Uterus (tissue), 4 donors: ENCODE data around the gene KRTAP1-3. TPM values are rescaled to one million over a fixed set of nuclear protein-coding genes. Genes with fewer than 3 reads are reported as not detected.
"Not testable (repeated sequence)": the region's sequence is repeated elsewhere in the genome, so short reads cannot be mapped to it uniquely, and the experiment has no call there.

Experiments
- DNase-seq, 2 donors: peaks; one replicate each; pipeline ENCODE4 v3.0.0-alpha.2; 2019 to 2020
- H3K27ac ChIP-seq, 2 donors: fragments of 200-600 bp; sonication (generic); 1 replicate in 1 of 2; 2 replicates in 1 of 2; pipeline ENCODE4 v1.5.1; 2016 to 2018
- H3K27me3 ChIP-seq, 2 donors: fragments of 200-600 bp; sonication (generic); one replicate each; pipeline ENCODE4 v1.5.1; 2018 to 2019; ENCODE audit warnings: control low read depth in 1 of 2
- H3K36me3 ChIP-seq, 2 donors: fragments of 200-600 bp; sonication (generic); one replicate each; pipeline ENCODE4 v1.5.1; 2019; ENCODE audit warnings: control low read depth in 1 of 2
- H3K4me1 ChIP-seq, 2 donors: fragments of 200-600 bp; sonication (generic); one replicate each; pipeline ENCODE4 v1.5.1; 2018 to 2019; ENCODE audit warnings: control low read depth in 1 of 2
- H3K4me3 ChIP-seq, 2 donors: fragments of 200-600 bp; sonication (generic); 1 replicate in 1 of 2; 2 replicates in 1 of 2; pipeline ENCODE4 v1.5.1; 2018 to 2019; ENCODE audit warnings: mild to moderate bottlenecking in 1 of 2
- H3K9me3 ChIP-seq, 2 donors: fragments of 200-600 bp; sonication (generic); one replicate each; pipeline ENCODE4 v1.5.1; 2019; ENCODE audit warnings: control low read depth in 1 of 2
- CTCF ChIP-seq, 4 experiments: fragments of 200-600 bp in 2 of 4; fragments of 450-650 bp in 2 of 4; sonication (generic) in 2 of 4; IDR thresholded peaks; one replicate each; pipeline ENCODE4 v1.5.1; 2016 to 2019; ENCODE audit warnings: antibody characterized with exemption in 4 of 4, mild to moderate bottlenecking in 2 of 4, moderate library complexity in 1 of 4
- POLR2A ChIP-seq, 2 donors: fragments of 450-650 bp; IDR thresholded peaks; one replicate each; pipeline ENCODE4 v1.6.1; 2016; ENCODE audit warnings: antibody characterized with exemption in 2 of 2, mild to moderate bottlenecking in 1 of 2, moderate library complexity in 1 of 2
- intact Hi-C: fragments of 100-400 bp; cut with DNase I; formaldehyde crosslinking; loops from one replicate; pipeline ENCODE4 v1.15.1; 2023; ENCODE audit warnings: low total_unique reads
- total RNA-seq, 4 donors: library from RNA; depleted of rRNA in 3 of 4; stranded (reverse); fragments of >200 nt in 3 of 4; gene quantifications; one replicate each; pipeline versions ENCODE4 v1.1.0 to v1.2.4, GENCODE V29; 2014 to 2023
- donor health status: DM: yes; HTN: yes; CAD: no.

The KRTAP1-3 gene
- total RNA-seq, 4 donors from 2014 or later, result not detected

- peaks cover 0 to 8% of the 10 kb centered on the region in 2 donors for H3K4me1 ChIP-seq
- no peak overlapping the region for H3K4me3 ChIP-seq
- no peaks in the 10 kb centered on the region for H3K27me3 ChIP-seq
- H3K27ac ChIP-seq, result no peak overlapping the region
- no peaks in the 10 kb centered on the region for H3K36me3 ChIP-seq
- no peaks in the 10 kb centered on the region for H3K9me3 ChIP-seq
- TF ChIP-seq POLR2A (IDR thresholded peaks at IDR 0.05) (no peak), CTCF (IDR thresholded peaks at IDR 0.05) (no peak)
- DNase-seq, result no peak
- intact Hi-C loops, result no loop called here
Measured at GRCh38 chr17:41064301-41064700, 29.6 kb upstream of the KRTAP1-3 start.

- H3K9me3 ChIP-seq, result no peaks in the 10 kb centered on the region
- no peaks in the 10 kb centered on the region for H3K27me3 ChIP-seq
- H3K4me3 ChIP-seq, result no peak overlapping the region
- intact Hi-C loops, result no loop called here
- TF ChIP-seq POLR2A (IDR thresholded peaks at IDR 0.05) (no peak), CTCF (IDR thresholded peaks at IDR 0.05) (no peak)
- DNase-seq, result no peak
- no peak overlapping the region for H3K27ac ChIP-seq
- H3K4me1 ChIP-seq, result peaks cover 0 to 8% of the 10 kb centered on the region in 2 donors
- no peaks in the 10 kb centered on the region for H3K36me3 ChIP-seq
Measured at GRCh38 chr17:41063449-41063848, 28.8 kb upstream of the KRTAP1-3 start.

GRCh38 chr17:41061964-41062363, 27.3 kb upstream of the KRTAP1-3 start:
- H3K27ac ChIP-seq, result peak overlapping the region; percentile 58 to 67
- DNase-seq, result no peak
- H3K36me3 ChIP-seq, result no peaks in the 10 kb centered on the region
- no peaks in the 10 kb centered on the region for H3K27me3 ChIP-seq
- intact Hi-C loops, result no loop called here
- H3K4me1 ChIP-seq, result peaks cover 0 to 8% of the 10 kb centered on the region in 2 donors
- H3K4me3 ChIP-seq, result no peak overlapping the region
- no peaks in the 10 kb centered on the region for H3K9me3 ChIP-seq
- TF ChIP-seq POLR2A (IDR thresholded peaks at IDR 0.05) (no peak), CTCF (IDR thresholded peaks at IDR 0.05) (no peak)

- TF ChIP-seq POLR2A (IDR thresholded peaks at IDR 0.05), result no peak
- TF ChIP-seq CTCF (IDR thresholded peaks at IDR 0.05), result no peak
- H3K4me1 ChIP-seq, result peaks cover 0 to 8% of the 10 kb centered on the region in 2 donors
- no peaks in the 10 kb centered on the region for H3K36me3 ChIP-seq
- no peak within 1 kb of the TSS for H3K4me3 ChIP-seq
- H3K27me3 ChIP-seq, result no peaks in the 10 kb centered on the region
- H3K27ac ChIP-seq, result peak within 1 kb of the TSS in 1 of 2 donors; percentile 67
- no peaks in the 10 kb centered on the region for H3K9me3 ChIP-seq
- no peak for DNase-seq
- intact Hi-C loops, result no loop called here
Measured at GRCh38 chr17:41060052-41060604, 25.5 kb upstream of the KRTAP1-3 start, which contains the start of gene KRTAP2-3. Gene KRTAP2-3 (minus strand): TSS chr17:41060114. CDS start chr17:41060050, 64 bp downstream.

- intact Hi-C loops, H3K27me3 ChIP-seq, H3K36me3 ChIP-seq, H3K9me3 ChIP-seq, H3K4me3 ChIP-seq, H3K27ac ChIP-seq, H3K4me1 ChIP-seq, DNase-seq: not testable (repeated sequence)
Measured at GRCh38 chr17:41059276-41060051, 24.8 kb upstream of the KRTAP1-3 start.
